HG02759 (cell line): ENCODE results near the gene CARD11.

Source experiments
- ATAC-seq: cut with Tn5 transposase; IDR thresholded peaks from one replicate; pipeline ENCODE4 v1.9.1; 2021; ENCODE audit warnings: mild to moderate bottlenecking, moderate library complexity; ENCODE audit not compliant: unreplicated experiment

The CARD11 gene

GRCh38 chr7:3043544-3044371 is at the start of gene CARD11:
TSS of gene CARD11 (minus strand) at chr7:3043867. CDS start at chr7:2958506, 85,361 bp downstream.
- peak; percentile 36 for ATAC-seq

GRCh38 chr7:3092468-3092867 is 48.8 kb upstream of the CARD11 start:
- ATAC-seq: peak; percentile 79

- no peak for ATAC-seq
These were observed 48.0 kb upstream of the CARD11 start for GRCh38 chr7:3091631-3092030.

GRCh38 chr7:3089493-3089892 is 45.8 kb upstream of the CARD11 start:
- ATAC-seq: no peak

GRCh38 chr7:3087243-3087755 is 43.6 kb upstream of the CARD11 start:
- no peak for ATAC-seq

GRCh38 chr7:3083350-3083749 is 39.7 kb upstream of the CARD11 start:
- ATAC-seq: no peak

GRCh38 chr7:3082831-3083230 is 39.2 kb upstream of the CARD11 start:
- ATAC-seq: no peak

GRCh38 chr7:3082386-3082785 is 38.7 kb upstream of the CARD11 start:
- ATAC-seq: no peak

- no peak for ATAC-seq
These were observed 36.4 kb upstream of the CARD11 start for GRCh38 chr7:3080106-3080505.

- ATAC-seq: no peak
These were observed 34.8 kb upstream of the CARD11 start for GRCh38 chr7:3078514-3078913.

- ATAC-seq: no peak
These were observed 33.0 kb upstream of the CARD11 start for GRCh38 chr7:3076700-3077099.

- no peak for ATAC-seq
These were observed 32.5 kb upstream of the CARD11 start for GRCh38 chr7:3076163-3076562.

- no peak for ATAC-seq
These were observed 31.8 kb upstream of the CARD11 start for GRCh38 chr7:3075441-3075840.

- no peak for ATAC-seq
These were observed 30.8 kb upstream of the CARD11 start for GRCh38 chr7:3074459-3074821.

GRCh38 chr7:3073763-3074458 is 30.2 kb upstream of the CARD11 start:
- ATAC-seq: no peak

- ATAC-seq: no peak
These were observed 27.2 kb upstream of the CARD11 start for GRCh38 chr7:3070908-3071307.

GRCh38 chr7:3069771-3070449 is 26.2 kb upstream of the CARD11 start:
- no peak for ATAC-seq

GRCh38 chr7:3068530-3068929 is 24.9 kb upstream of the CARD11 start:
- no peak for ATAC-seq

- no peak for ATAC-seq
These were observed 24.1 kb upstream of the CARD11 start for GRCh38 chr7:3067606-3068380.

GRCh38 chr7:3067193-3067592 is 23.5 kb upstream of the CARD11 start:
- no peak for ATAC-seq

- no peak for ATAC-seq
These were observed 22.8 kb upstream of the CARD11 start for GRCh38 chr7:3066506-3066905.
